ENCODE data around the gene ETHE1.

DNA sequence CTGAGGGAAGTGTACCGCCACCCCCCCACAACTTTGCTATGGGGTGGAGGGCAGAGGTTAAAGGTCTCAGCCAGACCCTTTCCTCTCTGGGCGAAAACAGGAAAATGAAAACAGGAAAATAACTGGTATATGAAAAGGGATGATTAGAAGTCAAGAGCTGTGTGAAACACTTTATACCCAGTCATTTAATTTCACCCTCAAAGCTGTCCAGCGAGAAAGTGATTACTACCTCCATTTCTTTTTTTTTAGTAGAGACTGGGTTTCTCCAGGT is 21.9 kb downstream of the ETHE1 start:
- TF ChIP-seq, protein P1, sequence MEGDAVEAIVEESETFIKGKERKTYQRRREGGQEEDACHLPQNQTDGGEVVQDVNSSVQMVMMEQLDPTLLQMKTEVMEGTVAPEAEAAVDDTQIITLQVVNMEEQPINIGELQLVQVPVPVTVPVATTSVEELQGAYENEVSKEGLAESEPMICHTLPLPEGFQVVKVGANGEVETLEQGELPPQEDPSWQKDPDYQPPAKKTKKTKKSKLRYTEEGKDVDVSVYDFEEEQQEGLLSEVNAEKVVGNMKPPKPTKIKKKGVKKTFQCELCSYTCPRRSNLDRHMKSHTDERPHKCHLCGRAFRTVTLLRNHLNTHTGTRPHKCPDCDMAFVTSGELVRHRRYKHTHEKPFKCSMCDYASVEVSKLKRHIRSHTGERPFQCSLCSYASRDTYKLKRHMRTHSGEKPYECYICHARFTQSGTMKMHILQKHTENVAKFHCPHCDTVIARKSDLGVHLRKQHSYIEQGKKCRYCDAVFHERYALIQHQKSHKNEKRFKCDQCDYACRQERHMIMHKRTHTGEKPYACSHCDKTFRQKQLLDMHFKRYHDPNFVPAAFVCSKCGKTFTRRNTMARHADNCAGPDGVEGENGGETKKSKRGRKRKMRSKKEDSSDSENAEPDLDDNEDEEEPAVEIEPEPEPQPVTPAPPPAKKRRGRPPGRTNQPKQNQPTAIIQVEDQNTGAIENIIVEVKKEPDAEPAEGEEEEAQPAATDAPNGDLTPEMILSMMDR (IDR thresholded peaks at IDR 0.05) = no peak
- no peak for TF ChIP-seq POLR2A (IDR thresholded peaks at IDR 0.05)
